Kidney (tissue), 14 donors: Measurements from ENCODE around the gene TMOD1. TPM values are rescaled to one million over a fixed set of nuclear protein-coding genes. Genes with fewer than 3 reads are reported as not detected.
"Not testable (repeated sequence)": the region's sequence is repeated elsewhere in the genome, so short reads cannot be mapped to it uniquely, and the experiment has no call there.

Source experiments
- DNase-seq, 5 donors: peaks; one replicate each; pipeline ENCODE4 v3.0.0-alpha.2; 2013 to 2020
- FAIRE-seq: peaks from 2 replicates; lab custom pipeline; 2012; peaks lifted over from hg19 to GRCh38; lab: Jason Lieb, UNC
- H3K27ac ChIP-seq, 2 donors: one replicate each; pipeline ENCODE4 v1.7.0; 2013; ENCODE audit warnings: low read depth in 2 of 2, low read length in 2 of 2, inconsistent platforms in 1 of 2
- H3K27me3 ChIP-seq: one replicate; pipeline ENCODE4 v1.7.1; 2013; ENCODE audit warnings: low read length, inconsistent platforms; ENCODE audit not compliant: control insufficient read depth, insufficient read depth
- H3K36me3 ChIP-seq, 3 donors: one replicate each; pipeline versions ENCODE4 v1.7.0 to v1.7.1; 2013; ENCODE audit warnings: low read length in 3 of 3, control low read depth in 1 of 3, inconsistent platforms in 1 of 3; ENCODE audit not compliant: insufficient read depth in 3 of 3, control insufficient read depth in 2 of 3
- H3K4me1 ChIP-seq, 3 donors: one replicate each; pipeline versions ENCODE4 v1.7.0 to v1.7.1; 2013; ENCODE audit warnings: low read length in 3 of 3, inconsistent platforms in 1 of 3, low read depth in 1 of 3; ENCODE audit not compliant: control insufficient read depth in 2 of 3, insufficient read depth in 2 of 3
- H3K4me3 ChIP-seq, 3 donors: one replicate each; pipeline versions ENCODE4 v1.7.0 to v1.8.1; 2013; ENCODE audit warnings: low read length in 3 of 3, control low read depth in 1 of 3, inconsistent platforms in 1 of 3
- H3K9ac ChIP-seq, 3 donors: one replicate each; pipeline versions ENCODE4 v1.7.0 to v1.7.1; 2013; ENCODE audit warnings: low read length in 3 of 3, control low read depth in 1 of 3, inconsistent platforms in 1 of 3
- H3K9me3 ChIP-seq, 3 donors: one replicate each; pipeline versions ENCODE4 v1.7.0 to v1.7.1; 2013; ENCODE audit warnings: low read length in 3 of 3, control low read depth in 1 of 3, inconsistent platforms in 1 of 3; ENCODE audit not compliant: control insufficient read depth in 2 of 3, insufficient read depth in 1 of 3
- CTCF ChIP-seq: IDR thresholded peaks from 3 replicates; pipeline ENCODE4 v1.5.1; 2012; ENCODE audit warnings: mild to moderate bottlenecking, moderate library complexity, borderline replicate concordance; ENCODE audit not compliant: insufficient read depth; ENCODE audit errors: extremely low read depth
- intact Hi-C: fragments of 100-400 bp; cut with DNase I; formaldehyde crosslinking; loops from one replicate; pipeline ENCODE4 v1.11.1; 2022
- polyA plus RNA-seq: library from polyadenylated mRNA; stranded (reverse); fragments of 350-450 nt; fragmentation: Illumina TruSeq; extraction: RNeasy Lipid Tissue Mini Kit (QIAGEN cat#74804); gene quantifications from one replicate; pipeline ENCODE4 v1.2.3, GENCODE V29; 2014; ENCODE audit warnings: low read depth, low replicate concordance; ENCODE audit not compliant: insufficient read depth
- total RNA-seq: library from RNA; stranded (reverse); fragmentation: NEBNext Ultra II Directional; extraction: Animal tissue kit (Norgen Biotek cat#: 25700); gene quantifications from one replicate; pipeline ENCODE4 v1.2.1, GENCODE V29; 2021
- donor health status: control.
- donor health status: control.
- donor health status: control.
- donor health status: control.
- donor health status: control.
- donor health status: DM: yes; HTN: yes; CAD: no.
- donor health status: Normal renal cell carcinoma (clear cell type).

The TMOD1 gene
- total and polyA plus RNA-seq, 2 donors from 2014 or later: 8.1 to 14.9 TPM

GRCh38 chr9:97584778-97585177, 83.3 kb downstream of the TMOD1 start:
- H3K4me1 ChIP-seq, FAIRE-seq, H3K36me3 ChIP-seq, H3K4me3 ChIP-seq, H3K9me3 ChIP-seq, DNase-seq, H3K27me3 ChIP-seq, H3K27ac ChIP-seq, H3K9ac ChIP-seq, intact Hi-C loops: not testable (repeated sequence)

GRCh38 chr9:97586909-97587308, 85.4 kb downstream of the TMOD1 start:
- H3K36me3 ChIP-seq, FAIRE-seq, intact Hi-C loops: not testable (repeated sequence)

GRCh38 chr9:97591535-97591934, 90.1 kb downstream of the TMOD1 start:
- TF ChIP-seq CTCF: no peak
- Histone ChIP-seq H3K36me3 (no peaks in the 10 kb centered on the region), H3K27ac (no peak overlapping the region), H3K4me3 (no peak overlapping the region), H3K9ac (no peak overlapping the region), H3K27me3 (no peaks in the 10 kb centered on the region), H3K4me1 (no peaks in the 10 kb centered on the region), H3K9me3 (peaks cover 0 to 3% (median 0%) of the 10 kb centered on the region in 3 donors)
- intact Hi-C loops: no loop called here
- DNase-seq: no peak
- FAIRE-seq: no peak

More at GRCh38 chr9:97586909-97587308, 85.4 kb downstream of the TMOD1 start:
- H3K9ac ChIP-seq, H3K9me3 ChIP-seq, H3K4me1 ChIP-seq, H3K27ac ChIP-seq, H3K27me3 ChIP-seq, DNase-seq, H3K4me3 ChIP-seq: not testable (repeated sequence)

GRCh38 chr9:97592126-97592525, 90.7 kb downstream of the TMOD1 start:
- intact Hi-C loops: no loop called here

More at GRCh38 chr9:97592126-97592525, 90.7 kb downstream of the TMOD1 start:
- no peak for TF ChIP-seq CTCF
- no peak for FAIRE-seq
- no peaks in the 10 kb centered on the region for H3K4me1 ChIP-seq
- H3K9ac ChIP-seq: no peak overlapping the region
- no peaks in the 10 kb centered on the region for H3K27me3 ChIP-seq
- DNase-seq: peak in 1 of 5 donors; percentile 22
- no peak overlapping the region for H3K27ac ChIP-seq
- no peaks in the 10 kb centered on the region for H3K9me3 ChIP-seq
- H3K4me3 ChIP-seq: no peak overlapping the region
- no peaks in the 10 kb centered on the region for H3K36me3 ChIP-seq
